GM18907 (cell line): ENCODE measurements around the gene ESD.
"Not testable (repeated sequence)": the region's sequence is repeated elsewhere in the genome, so short reads cannot be mapped to it uniquely, and the experiment has no call there.

Experiments used
- ATAC-seq: cut with Tn5 transposase; IDR thresholded peaks from one replicate; pipeline ENCODE4 v1.9.1; 2021; ENCODE audit warnings: mild to moderate bottlenecking, moderate library complexity; ENCODE audit not compliant: unreplicated experiment

ESD gene

GRCh38 chr13:46795321-46795720 is 1.6 kb downstream of the ESD start:
- no peak for ATAC-seq

GRCh38 chr13:46783504-46783903 is 13.5 kb downstream of the ESD start:
- ATAC-seq, result no peak

GRCh38 chr13:46782691-46783090 is 14.3 kb downstream of the ESD start:
- ATAC-seq, result no peak

GRCh38 chr13:46782066-46782465 is 14.9 kb downstream of the ESD start:
- no peak for ATAC-seq

GRCh38 chr13:46778890-46779289 is 18.1 kb downstream of the ESD start:
- ATAC-seq, result no peak

- ATAC-seq, result no peak
Measured at GRCh38 chr13:46778095-46778494, 18.9 kb downstream of the ESD start.

GRCh38 chr13:46775385-46776107 is 21.4 kb downstream of the ESD start:
- ATAC-seq, result no peak

- no peak for ATAC-seq
Measured at GRCh38 chr13:46773541-46773940, 23.4 kb downstream of the ESD start.

- no peak for ATAC-seq
Measured at GRCh38 chr13:46771693-46772092, 25.3 kb downstream of the ESD start.

GRCh38 chr13:46769925-46770324 is 27.0 kb downstream of the ESD start:
- ATAC-seq, result not testable (repeated sequence)

GRCh38 chr13:46761866-46762265 is 35.1 kb downstream of the ESD start:
- ATAC-seq, result no peak

GRCh38 chr13:46761174-46761573 is 35.8 kb downstream of the ESD start:
- ATAC-seq, result no peak

GRCh38 chr13:46759846-46760245 is 37.1 kb downstream of the ESD start:
- no peak for ATAC-seq

- no peak for ATAC-seq
Measured at GRCh38 chr13:46757640-46758039, 39.3 kb downstream of the ESD start.

GRCh38 chr13:46756977-46757376 is 40.0 kb downstream of the ESD start:
- ATAC-seq, result no peak

GRCh38 chr13:46755508-46755907 is 41.5 kb downstream of the ESD start:
- ATAC-seq, result not testable (repeated sequence)

- no peak for ATAC-seq
Measured at GRCh38 chr13:46754812-46755211, 42.1 kb downstream of the ESD start.

- no peak for ATAC-seq
Measured at GRCh38 chr13:46753917-46754316, 43.0 kb downstream of the ESD start.

- ATAC-seq, result no peak
Measured at GRCh38 chr13:46753137-46753536, 43.8 kb downstream of the ESD start.

GRCh38 chr13:46751811-46752635 is 44.9 kb downstream of the ESD start:
- peak; percentile 84 for ATAC-seq

- no peak for ATAC-seq
Measured at GRCh38 chr13:46749951-46750350, 47.0 kb downstream of the ESD start.

GRCh38 chr13:46748300-46748699 is 48.7 kb downstream of the ESD start:
- no peak for ATAC-seq
